GM23338 (cell line): Measurements from ENCODE around the gene RASIP1. TPM values are rescaled to one million over a fixed set of nuclear protein-coding genes. Genes with fewer than 3 reads are reported as not detected.

Source experiments
- ATAC-seq: fragments of 200-7000 bp; cut with Tn5 transposase; 3 replicates; pipeline ENCODE4 v1.9.1; 2020
- DNase-seq: peaks from one replicate; pipeline ENCODE4 v3.0.0-alpha.2; 2015; ENCODE audit warnings: low spot score
- H2AFZ ChIP-seq: fragments of 200-600 bp; sonication (generic); 2 replicates; pipeline ENCODE4 v1.8.0; 2016; ENCODE audit warnings: antibody characterized with exemption, mild to moderate bottlenecking, moderate library complexity
- H3F3A ChIP-seq: fragments of 200-600 bp; sonication (generic); replicated peaks from 2 replicates; pipeline ENCODE4 v1.8.0; 2017; ENCODE audit warnings: antibody characterized with exemption, mixed run types, low read depth
- H3K27ac ChIP-seq: fragments of 200-600 bp; sonication (generic); 2 replicates; pipeline ENCODE4 v1.6.1; 2016; ENCODE audit warnings: low read depth
- H3K27me3 ChIP-seq: fragments of 200-600 bp; sonication (generic); 2 replicates; pipeline ENCODE4 v1.8.0; 2016; ENCODE audit warnings: mild to moderate bottlenecking, mixed run types, moderate library complexity; ENCODE audit not compliant: insufficient read depth
- H3K36me3 ChIP-seq: fragments of 200-600 bp; sonication (generic); 2 replicates; pipeline ENCODE4 v1.8.0; 2016; ENCODE audit warnings: mild to moderate bottlenecking; ENCODE audit not compliant: insufficient read depth
- H3K4me1 ChIP-seq: fragments of 200-600 bp; sonication (generic); 2 replicates; pipeline ENCODE4 v1.8.0; 2016; ENCODE audit warnings: mild to moderate bottlenecking, moderate library complexity; ENCODE audit not compliant: insufficient read depth
- H3K4me2 ChIP-seq: fragments of 200-600 bp; sonication (generic); 2 replicates; pipeline ENCODE4 v1.7.1; 2017; ENCODE audit warnings: mixed run types
- H3K4me3 ChIP-seq: fragments of 200-600 bp; sonication (generic); 2 replicates; pipeline ENCODE4 v1.6.1; 2016; ENCODE audit warnings: mixed run types
- H3K79me2 ChIP-seq: fragments of 200-600 bp; sonication (generic); replicated peaks from 2 replicates; pipeline ENCODE4 v1.8.0; 2017; ENCODE audit warnings: mild to moderate bottlenecking; ENCODE audit not compliant: insufficient read depth
- H3K9me2 ChIP-seq: fragments of 200-600 bp; sonication (generic); 2 replicates; pipeline ENCODE4 v1.8.0; 2017; ENCODE audit not compliant: insufficient read depth
- H4K20me1 ChIP-seq: fragments of 200-600 bp; sonication (generic); replicated peaks from 2 replicates; pipeline ENCODE4 v1.8.0; 2017; ENCODE audit warnings: mild to moderate bottlenecking; ENCODE audit not compliant: insufficient read depth
- H3K27ac Mint-ChIP-seq: 2 replicates; pipeline ENCODE4 v1.8.0; 2020; ENCODE audit warnings: inconsistent platforms, mild to moderate bottlenecking, moderate library complexity, mixed read lengths
- H3K27me3 Mint-ChIP-seq: 3 replicates; pipeline ENCODE4 v1.8.0; 2022; ENCODE audit warnings: low read depth, mild to moderate bottlenecking, moderate library complexity, mixed read lengths, inconsistent platforms; ENCODE audit not compliant: insufficient read depth, poor library complexity
- H3K36me3 Mint-ChIP-seq: 3 replicates; pipeline ENCODE4 v1.8.0; 2021; ENCODE audit warnings: low read depth, mild to moderate bottlenecking, inconsistent platforms, moderate library complexity, mixed read lengths
- H3K4me1 Mint-ChIP-seq: 3 replicates; pipeline ENCODE4 v1.8.0; 2020; ENCODE audit warnings: mild to moderate bottlenecking, inconsistent platforms, mixed read lengths
- H3K4me3 Mint-ChIP-seq: 3 replicates; pipeline ENCODE4 v1.8.0; 2021; ENCODE audit warnings: moderate library complexity, mild to moderate bottlenecking, inconsistent platforms, mixed read lengths
- H3K9me3 Mint-ChIP-seq: 3 replicates; pipeline ENCODE4 v1.8.0; 2020; ENCODE audit warnings: moderate library complexity, mild to moderate bottlenecking, inconsistent platforms, mixed read lengths
- polyA plus RNA-seq: library from polyadenylated mRNA; unstranded; fragments of >200 nt; fragmentation: Nextera tagmentation; extraction: Ambion mirVana; gene quantifications from 2 replicates; pipeline ENCODE4 v1.2.1, GENCODE V29; 2016
- total RNA-seq: library from RNA; depleted of rRNA; stranded (reverse); fragments of >200 nt; shearing (Covaris generic); gene quantifications from 2 replicates; pipeline ENCODE4 v1.2.3, GENCODE V29; 2014
- TF ChIP-seq, protein P1 (sequence below), 2 experiments: fragments of 200-600 bp in 1 of 2; sonication (generic) in 1 of 2; conservative IDR thresholded peaks; 2 replicates each; pipeline versions ENCODE4 v1.5.1 to v1.6.1; 2016 to 2017; ENCODE audit warnings: antibody characterized with exemption in 2 of 2, low read depth in 2 of 2, mild to moderate bottlenecking in 2 of 2, moderate library complexity in 1 of 2
- TF ChIP-seq, protein P2 (sequence below): IDR thresholded peaks from 2 replicates; pipeline ENCODE4 v1.6.1; 2016; ENCODE audit warnings: antibody characterized with exemption
- TF ChIP-seq, protein P3 (sequence below): IDR thresholded peaks from one replicate; pipeline ENCODE4 v1.6.1; 2018; ENCODE audit warnings: antibody characterized with exemption; ENCODE audit not compliant: unreplicated experiment

RASIP1 gene
- total and polyA plus RNA-seq, 2 experiments from 2014 or later = 9.2 to 14.8 TPM

DNA sequence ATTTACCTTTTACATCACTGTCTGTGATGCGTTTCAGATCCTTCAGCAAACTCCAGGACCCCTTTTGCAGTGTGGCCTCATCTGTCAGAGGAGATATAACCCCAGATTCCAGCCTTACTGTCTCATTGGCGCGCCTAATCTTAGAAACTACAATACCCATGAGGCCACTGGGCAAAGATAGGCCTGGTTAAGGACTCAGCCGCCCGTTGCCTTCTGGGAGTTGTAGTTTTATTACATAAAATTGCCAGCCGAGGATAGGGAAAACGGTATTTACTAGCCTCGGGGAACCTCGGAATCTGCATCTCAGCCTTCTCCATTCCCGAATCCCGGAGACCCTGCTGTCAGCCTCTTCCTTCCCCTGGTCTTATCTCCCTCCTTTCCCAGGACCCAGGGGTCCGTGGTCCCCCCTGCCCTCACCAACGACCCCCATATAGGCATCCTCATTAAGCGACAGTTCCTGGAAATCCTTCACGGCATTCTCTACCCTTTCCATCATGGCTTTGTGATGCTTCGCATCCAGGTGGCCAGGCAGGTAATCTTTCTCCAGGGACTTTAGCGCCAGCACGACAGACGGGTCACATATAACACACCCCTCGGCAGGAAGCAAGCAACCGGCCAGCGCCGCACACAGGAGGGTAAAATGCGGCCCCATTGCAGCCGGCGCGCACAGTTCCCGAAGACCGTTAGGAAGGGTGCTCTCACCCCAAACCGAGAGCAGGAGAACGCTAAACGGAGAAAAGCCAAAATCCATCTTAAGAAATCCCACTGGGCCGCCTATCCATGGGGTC lies 5.0 kb upstream of the RASIP1 start:
- Histone ChIP-seq H3K36me3 (0 out of 2 replicates have a peak, but pooled peaks cover 6% of the 10 kb centered on the region), H3F3A (peaks cover 19% of the 10 kb centered on the region), H3K27me3 (peaks cover 7% of the 10 kb centered on the region), H3K4me1 (peaks cover 20% of the 10 kb centered on the region), H2AFZ (no peak overlapping the region), H3K4me2 (peak overlapping the region; percentile 70), H3K79me2 (peaks cover 18% of the 10 kb centered on the region), H3K9me2 (no peaks in the 10 kb centered on the region), H3K27ac (no peak overlapping the region), H3K4me3 (peak overlapping the region; percentile 56), H4K20me1 (peaks cover 4% of the 10 kb centered on the region; the same call in 1 of the 2 replicates)
- Mint-ChIP-seq H3K9me3 (no peaks in the 10 kb centered on the region; the same call in 2 of the 3 replicates), H3K27me3 (peaks cover 25% of the 10 kb centered on the region), H3K36me3 (peaks cover 27% of the 10 kb centered on the region), H3K27ac (0 out of 2 replicates have a peak overlapping the region, but pooled peaks have one; percentile 23), H3K4me1 (peaks cover 28% of the 10 kb centered on the region), H3K4me3 (peak overlapping the region; percentile 68)
- peak; percentile 40 for ATAC-seq
- TF ChIP-seq, protein P1, sequence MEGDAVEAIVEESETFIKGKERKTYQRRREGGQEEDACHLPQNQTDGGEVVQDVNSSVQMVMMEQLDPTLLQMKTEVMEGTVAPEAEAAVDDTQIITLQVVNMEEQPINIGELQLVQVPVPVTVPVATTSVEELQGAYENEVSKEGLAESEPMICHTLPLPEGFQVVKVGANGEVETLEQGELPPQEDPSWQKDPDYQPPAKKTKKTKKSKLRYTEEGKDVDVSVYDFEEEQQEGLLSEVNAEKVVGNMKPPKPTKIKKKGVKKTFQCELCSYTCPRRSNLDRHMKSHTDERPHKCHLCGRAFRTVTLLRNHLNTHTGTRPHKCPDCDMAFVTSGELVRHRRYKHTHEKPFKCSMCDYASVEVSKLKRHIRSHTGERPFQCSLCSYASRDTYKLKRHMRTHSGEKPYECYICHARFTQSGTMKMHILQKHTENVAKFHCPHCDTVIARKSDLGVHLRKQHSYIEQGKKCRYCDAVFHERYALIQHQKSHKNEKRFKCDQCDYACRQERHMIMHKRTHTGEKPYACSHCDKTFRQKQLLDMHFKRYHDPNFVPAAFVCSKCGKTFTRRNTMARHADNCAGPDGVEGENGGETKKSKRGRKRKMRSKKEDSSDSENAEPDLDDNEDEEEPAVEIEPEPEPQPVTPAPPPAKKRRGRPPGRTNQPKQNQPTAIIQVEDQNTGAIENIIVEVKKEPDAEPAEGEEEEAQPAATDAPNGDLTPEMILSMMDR (conservative IDR thresholded peaks at IDR 0.05; ENCODE audit: low read depth in 2 of 2) = no peak
- TF ChIP-seq, protein P2, sequence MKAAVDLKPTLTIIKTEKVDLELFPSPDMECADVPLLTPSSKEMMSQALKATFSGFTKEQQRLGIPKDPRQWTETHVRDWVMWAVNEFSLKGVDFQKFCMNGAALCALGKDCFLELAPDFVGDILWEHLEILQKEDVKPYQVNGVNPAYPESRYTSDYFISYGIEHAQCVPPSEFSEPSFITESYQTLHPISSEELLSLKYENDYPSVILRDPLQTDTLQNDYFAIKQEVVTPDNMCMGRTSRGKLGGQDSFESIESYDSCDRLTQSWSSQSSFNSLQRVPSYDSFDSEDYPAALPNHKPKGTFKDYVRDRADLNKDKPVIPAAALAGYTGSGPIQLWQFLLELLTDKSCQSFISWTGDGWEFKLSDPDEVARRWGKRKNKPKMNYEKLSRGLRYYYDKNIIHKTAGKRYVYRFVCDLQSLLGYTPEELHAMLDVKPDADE = peak; percentile 97
- peak; percentile 94 for DNase-seq

DNA sequence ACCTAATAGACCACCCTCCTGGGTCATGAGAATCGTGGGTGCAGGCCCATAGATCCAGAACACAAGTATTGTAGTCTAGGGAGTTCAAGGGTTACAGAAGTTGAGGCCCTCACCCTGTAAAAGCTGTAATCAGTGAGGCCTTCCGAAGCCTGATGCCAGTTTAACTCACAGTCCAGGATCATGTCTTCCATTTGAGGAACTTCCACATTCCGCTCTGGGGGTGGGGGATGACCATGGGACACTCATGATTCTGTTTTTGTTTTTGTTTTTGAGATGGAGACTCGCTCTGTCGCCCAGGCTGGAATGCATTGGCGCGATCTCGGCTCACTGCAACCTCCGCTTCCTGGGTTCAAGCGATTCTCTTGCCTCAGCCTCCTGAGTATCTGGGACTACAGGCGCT lies 1.7 kb upstream of the RASIP1 start:
- Mint-ChIP-seq H3K27ac (no peak overlapping the region), H3K9me3 (peaks cover 5% of the 10 kb centered on the region; the same call in 2 of the 3 replicates), H3K4me3 (no peak overlapping the region; the same call in 2 of the 3 replicates), H3K4me1 (peaks cover 41% of the 10 kb centered on the region), H3K36me3 (no peaks in the 10 kb centered on the region; the same call in none of the 3 replicates), H3K27me3 (peaks cover 40% of the 10 kb centered on the region)
- peaks cover 15% of the 10 kb centered on the region for H3F3A ChIP-seq
- H4K20me1 ChIP-seq = no peaks in the 10 kb centered on the region
- DNase-seq (no peak), ATAC-seq (no peak)
- no peaks in the 10 kb centered on the region for H3K36me3 ChIP-seq
- no peak overlapping the region for H2AFZ ChIP-seq
- peaks cover 39% of the 10 kb centered on the region for H3K4me1 ChIP-seq
- H3K27me3 ChIP-seq = peaks cover 21% of the 10 kb centered on the region
- TF ChIP-seq, protein P3, sequence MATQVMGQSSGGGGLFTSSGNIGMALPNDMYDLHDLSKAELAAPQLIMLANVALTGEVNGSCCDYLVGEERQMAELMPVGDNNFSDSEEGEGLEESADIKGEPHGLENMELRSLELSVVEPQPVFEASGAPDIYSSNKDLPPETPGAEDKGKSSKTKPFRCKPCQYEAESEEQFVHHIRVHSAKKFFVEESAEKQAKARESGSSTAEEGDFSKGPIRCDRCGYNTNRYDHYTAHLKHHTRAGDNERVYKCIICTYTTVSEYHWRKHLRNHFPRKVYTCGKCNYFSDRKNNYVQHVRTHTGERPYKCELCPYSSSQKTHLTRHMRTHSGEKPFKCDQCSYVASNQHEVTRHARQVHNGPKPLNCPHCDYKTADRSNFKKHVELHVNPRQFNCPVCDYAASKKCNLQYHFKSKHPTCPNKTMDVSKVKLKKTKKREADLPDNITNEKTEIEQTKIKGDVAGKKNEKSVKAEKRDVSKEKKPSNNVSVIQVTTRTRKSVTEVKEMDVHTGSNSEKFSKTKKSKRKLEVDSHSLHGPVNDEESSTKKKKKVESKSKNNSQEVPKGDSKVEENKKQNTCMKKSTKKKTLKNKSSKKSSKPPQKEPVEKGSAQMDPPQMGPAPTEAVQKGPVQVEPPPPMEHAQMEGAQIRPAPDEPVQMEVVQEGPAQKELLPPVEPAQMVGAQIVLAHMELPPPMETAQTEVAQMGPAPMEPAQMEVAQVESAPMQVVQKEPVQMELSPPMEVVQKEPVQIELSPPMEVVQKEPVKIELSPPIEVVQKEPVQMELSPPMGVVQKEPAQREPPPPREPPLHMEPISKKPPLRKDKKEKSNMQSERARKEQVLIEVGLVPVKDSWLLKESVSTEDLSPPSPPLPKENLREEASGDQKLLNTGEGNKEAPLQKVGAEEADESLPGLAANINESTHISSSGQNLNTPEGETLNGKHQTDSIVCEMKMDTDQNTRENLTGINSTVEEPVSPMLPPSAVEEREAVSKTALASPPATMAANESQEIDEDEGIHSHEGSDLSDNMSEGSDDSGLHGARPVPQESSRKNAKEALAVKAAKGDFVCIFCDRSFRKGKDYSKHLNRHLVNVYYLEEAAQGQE = no peak
- H3K9me2 ChIP-seq = no peaks in the 10 kb centered on the region
- H3K4me3 ChIP-seq = peak overlapping the region; percentile 68; the same call in 1 of the 2 replicates
- H3K79me2 ChIP-seq = no peaks in the 10 kb centered on the region
- no peak overlapping the region for H3K27ac ChIP-seq
- peak overlapping the region; percentile 90; the same call in 1 of the 2 replicates for H3K4me2 ChIP-seq
